Right lobe of liver (tissue), 6 donors: ENCODE results near the gene USP5. TPM values are rescaled to one million over a fixed set of nuclear protein-coding genes. Genes with fewer than 3 reads are reported as not detected.
"Not testable (repeated sequence)": the region's sequence is repeated elsewhere in the genome, so short reads cannot be mapped to it uniquely, and the experiment has no call there.

Source experiments
- ATAC-seq, 4 donors: fragments of 200-7000 bp; cut with Tn5 transposase; one replicate each; pipeline ENCODE4 v1.9.1; 2020; ENCODE audit warnings: mild to moderate bottlenecking in 4 of 4, moderate library complexity in 4 of 4
- DNase-seq, 3 donors: peaks; one replicate each; pipeline ENCODE4 v3.0.0-alpha.2; 2020
- H3K27ac ChIP-seq, 3 donors: fragments of 200-600 bp; one replicate each; pipeline ENCODE4 v1.8.0; 2022
- H3K27me3 ChIP-seq, 2 donors: fragments of 200-600 bp; one replicate each; pipeline ENCODE4 v1.8.0; 2022
- H3K36me3 ChIP-seq, 4 donors: fragments of 200-600 bp; sonication (generic) in 1 of 4; one replicate each; pipeline versions ENCODE4 v1.5.1 to v1.8.0; 2017 to 2022; ENCODE audit warnings: control low read depth in 1 of 4
- H3K4me1 ChIP-seq, 4 donors: fragments of 200-600 bp; sonication (generic) in 1 of 4; one replicate each; pipeline versions ENCODE4 v1.5.1 to v1.8.0; 2017 to 2022; ENCODE audit warnings: control low read depth in 1 of 4
- H3K4me3 ChIP-seq, 3 donors: fragments of 200-600 bp; one replicate each; pipeline ENCODE4 v1.8.0; 2022
- H3K9me3 ChIP-seq, 4 donors: fragments of 200-600 bp; sonication (generic) in 1 of 4; one replicate each; pipeline versions ENCODE4 v1.5.1 to v1.8.0; 2017 to 2022; ENCODE audit warnings: control low read depth in 1 of 4
- CTCF ChIP-seq, 4 donors: fragments of 200-600 bp in 3 of 4; fragments of 450-650 bp in 1 of 4; IDR thresholded peaks; one replicate each; pipeline versions ENCODE4 v1.5.1 to v1.8.0; 2016 to 2022; ENCODE audit warnings: antibody characterized with exemption in 4 of 4, mild to moderate bottlenecking in 2 of 4
- POLR2A ChIP-seq: fragments of 450-650 bp; IDR thresholded peaks from one replicate; pipeline ENCODE4 v1.6.1; 2017; ENCODE audit warnings: antibody characterized with exemption, mild to moderate bottlenecking
- WGBS: methylation state at CpG from one replicate; pipeline ENCODE4 v1.1.6; 2018; ENCODE audit warnings: low coverage, low lambda C conversion rate; ENCODE audit not compliant: insufficient coverage; ENCODE audit errors: missing lambda C conversion rate; 5-methylcytosine and 5-hydroxymethylcytosine counted together
- intact Hi-C, 2 donors: fragments of 100-400 bp; cut with DNase I; formaldehyde crosslinking; loops; one replicate each; pipeline versions ENCODE4 v1.11.2 to v1.14.1; 2022
- total RNA-seq, 6 experiments: library from RNA; depleted of rRNA in 2 of 6; stranded (reverse); fragments of >200 nt in 2 of 6; fragmentation: NEBNext Ultra II Directional in 3 of 6; extraction: Animal tissue kit (Norgen Biotek cat#: 25700) in 3 of 6; gene quantifications; one replicate each; pipeline versions ENCODE4 v1.1.0 to v1.2.4, GENCODE V29; 2016 to 2023
- donor health status: DM: no; HTN: yes; CAD: no.
- donor health status: DM: no; HTN: no; CAD: no.
- donor health status: DM: no; HTN: no; CAD: no.
- donor health status: DM: no; HTN: yes; CAD: no.
- donor health status: DM: no; HTN: yes; CAD: no.

Gene USP5
- total RNA-seq, 6 experiments from 2014 or later, result 38.2 to 59.5 (median 42.6) TPM

GRCh38 chr12:6904280-6905276 is 52.6 kb downstream of the USP5 start, which contains the start of gene LRRC23:
Gene LRRC23 (plus strand): TSS chr12:6904822. CDS start chr12:6905634, 812 bp downstream.
- WGBS, result 5% methylated on average over 34 of the region's 34 CpGs
- Histone ChIP-seq H3K9me3 (no peaks in the 10 kb centered on the region), H3K27ac (peak within 1 kb of the TSS in 2 of 3 donors; percentile 27 to 35), H3K36me3 (no peaks in the 10 kb centered on the region), H3K4me3 (peak within 1 kb of the TSS; percentile 48 to 65 (median 59)), H3K27me3 (no peaks in the 10 kb centered on the region), H3K4me1 (no peaks in the 10 kb centered on the region)
- DNase-seq (peak; percentile 96 to 99 (median 98)), ATAC-seq (peak; percentile 97 to 98 (median 98))
- intact Hi-C loops, result no loop called here
- TF ChIP-seq POLR2A (no peak), CTCF (IDR thresholded peaks at IDR 0.05) (no peak)

- Histone ChIP-seq H3K36me3 (no peaks in the 10 kb centered on the region), H3K4me1 (no peaks in the 10 kb centered on the region), H3K27ac (no peak overlapping the region), H3K9me3 (no peaks in the 10 kb centered on the region), H3K27me3 (no peaks in the 10 kb centered on the region), H3K4me3 (peak overlapping the region in 1 of 3 donors; percentile 59)
- ATAC-seq (no peak), DNase-seq (no peak)
- 58% methylated on average over 4 of the region's 5 CpGs for WGBS
- intact Hi-C loops, result no loop called here
- TF ChIP-seq CTCF (IDR thresholded peaks at IDR 0.05), result no peak
- TF ChIP-seq POLR2A, result no peak
Observed at GRCh38 chr12:6905414-6906040, 53.6 kb downstream of the USP5 start.

- not testable (repeated sequence) for ATAC-seq
Observed at GRCh38 chr12:6908141-6908540, 56.2 kb downstream of the USP5 start.

GRCh38 chr12:6909421-6910145 is 57.6 kb downstream of the USP5 start:
- no peak for TF ChIP-seq POLR2A
- TF ChIP-seq CTCF (IDR thresholded peaks at IDR 0.05), result no peak
- no peak overlapping the region for H3K27ac ChIP-seq
- ATAC-seq (no peak), DNase-seq (no peak)
- WGBS, result 83% methylated on average over 4 of the region's 4 CpGs
- intact Hi-C loops, result no loop called here
- no peak overlapping the region for H3K4me3 ChIP-seq
- no peaks in the 10 kb centered on the region for H3K9me3 ChIP-seq
- peaks cover 0 to 5% (median 0%) of the 10 kb centered on the region in 4 donors for H3K4me1 ChIP-seq
- no peaks in the 10 kb centered on the region for H3K27me3 ChIP-seq
- no peaks in the 10 kb centered on the region for H3K36me3 ChIP-seq

More at GRCh38 chr12:6908141-6908540, 56.2 kb downstream of the USP5 start:
- 83% methylated on average over 3 of the region's 11 CpGs for WGBS
- H3K4me1 ChIP-seq, H3K9me3 ChIP-seq, DNase-seq, intact Hi-C loops, H3K4me3 ChIP-seq, H3K36me3 ChIP-seq, H3K27me3 ChIP-seq, H3K27ac ChIP-seq: not testable (repeated sequence)
